ENCODE measurements around the gene ABHD14A.

Gene ABHD14A

DNA sequence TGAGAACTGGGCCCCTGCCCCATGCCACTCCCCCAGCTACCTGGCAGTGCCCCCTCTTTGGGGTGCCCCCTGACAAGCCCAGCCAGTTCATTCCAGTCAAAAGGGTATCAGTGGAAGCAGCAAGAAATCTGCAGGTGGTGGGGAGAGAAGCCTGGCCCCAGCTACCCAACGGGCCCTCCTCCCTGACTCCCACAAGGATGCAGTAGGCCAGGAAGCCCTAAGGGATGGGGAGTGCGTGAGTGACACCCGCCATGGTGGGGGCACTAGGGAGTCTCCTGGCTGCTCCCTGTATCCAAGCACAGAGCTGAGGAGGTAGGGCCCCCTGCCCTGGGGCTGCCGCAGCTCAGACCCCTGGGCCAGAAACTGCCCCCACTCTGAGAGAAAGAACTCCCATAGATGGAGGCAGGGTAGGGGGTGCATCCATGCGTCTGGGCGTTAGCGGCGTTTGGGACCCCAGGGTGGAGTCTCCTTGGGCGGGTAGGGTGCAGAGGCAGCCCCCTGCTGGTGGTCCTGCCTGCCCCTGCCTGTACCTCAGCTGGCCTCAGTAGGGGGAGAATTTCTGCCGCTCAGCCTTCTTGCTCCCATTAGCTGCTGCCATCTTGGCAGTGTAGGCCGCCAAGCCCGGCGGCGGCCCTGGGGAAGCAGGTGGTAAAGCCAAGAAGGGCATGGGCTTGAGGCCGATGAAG is 17.2 kb upstream of the ABHD14A start:
- no peak for DNase-seq (ENCODE audit: low read depth)

GRCh38 chr3:51958603-51959521 is 16.0 kb upstream of the ABHD14A start:
- no peak for DNase-seq (ENCODE audit: low read depth)

DNA sequence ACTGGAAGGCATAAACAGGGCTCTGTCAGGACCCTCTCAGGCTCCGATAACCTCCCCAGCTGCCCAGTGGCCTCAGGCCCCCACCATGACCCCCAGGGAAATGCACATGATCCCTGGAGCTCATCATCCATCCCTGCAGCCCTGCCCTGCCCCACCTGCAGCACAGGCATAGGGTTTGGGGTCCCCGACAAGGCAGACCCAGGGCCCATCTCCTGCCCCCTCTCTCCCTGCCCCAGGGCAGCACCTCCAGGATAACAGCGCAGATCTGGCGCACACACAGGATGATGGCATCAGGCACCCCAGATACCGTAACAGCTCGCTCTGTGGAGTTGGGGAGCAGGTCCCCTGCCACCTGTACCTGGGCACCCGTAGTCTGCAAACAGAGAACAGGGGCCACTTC is 15.2 kb upstream of the ABHD14A start:
- no peak for DNase-seq (ENCODE audit: low read depth)

- no peak for DNase-seq (ENCODE audit: low read depth)
Measured at GRCh38 chr3:51960386-51960785, 14.5 kb upstream of the ABHD14A start.

DNA sequence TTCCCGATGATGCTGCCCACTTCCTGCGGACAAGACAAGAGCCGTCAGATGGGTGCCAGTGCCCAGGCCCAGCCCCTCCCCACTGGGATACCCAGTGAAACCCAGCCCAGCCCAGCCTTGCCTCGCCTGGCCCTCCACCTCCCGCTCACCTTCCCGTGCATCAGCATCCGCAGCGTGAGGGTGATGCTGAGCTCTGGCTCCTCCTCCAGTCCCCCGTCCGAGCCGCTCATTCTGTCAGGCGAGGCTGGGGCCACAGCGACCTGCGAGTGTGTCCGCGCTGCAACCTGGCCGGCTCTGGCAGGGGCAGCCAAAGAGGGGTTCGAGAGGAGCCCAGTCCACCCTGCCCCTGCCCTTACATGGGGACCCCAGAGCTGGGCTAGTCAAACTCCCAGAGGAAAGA is 13.9 kb upstream of the ABHD14A start:
- no peak for DNase-seq (ENCODE audit: low read depth)

- no peak for DNase-seq (ENCODE audit: low read depth)
Measured at GRCh38 chr3:51961602-51962569, 13.0 kb upstream of the ABHD14A start.

GRCh38 chr3:51962854-51963530 is 11.9 kb upstream of the ABHD14A start:
- DNase-seq (ENCODE audit: low read depth), result no peak

GRCh38 chr3:51963951-51964451 is 10.9 kb upstream of the ABHD14A start:
- no peak for DNase-seq (ENCODE audit: low read depth)

DNA sequence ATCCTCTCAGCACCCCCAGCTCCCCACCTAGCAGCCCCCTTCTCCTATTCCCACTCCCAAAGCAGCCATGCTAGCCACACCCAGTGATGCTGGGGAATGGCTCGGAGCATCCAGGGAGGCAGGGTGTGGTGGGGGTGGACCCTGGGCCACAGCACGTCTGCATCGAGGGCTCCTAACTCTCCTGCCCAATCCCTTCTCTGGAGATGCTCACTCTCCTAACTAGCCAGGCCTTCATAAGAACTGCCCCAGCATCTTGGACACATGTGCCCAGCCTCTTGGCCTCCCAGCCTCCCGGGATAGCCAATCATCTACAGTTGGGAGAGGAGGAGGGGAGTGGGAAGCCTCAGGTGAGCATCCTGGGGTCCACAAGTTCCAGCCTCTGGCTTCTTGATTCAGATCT is 10.3 kb upstream of the ABHD14A start:
- DNase-seq (ENCODE audit: low read depth), result no peak

GRCh38 chr3:51966016-51966415 is 8.8 kb upstream of the ABHD14A start:
- DNase-seq (ENCODE audit: low read depth), result no peak

DNA sequence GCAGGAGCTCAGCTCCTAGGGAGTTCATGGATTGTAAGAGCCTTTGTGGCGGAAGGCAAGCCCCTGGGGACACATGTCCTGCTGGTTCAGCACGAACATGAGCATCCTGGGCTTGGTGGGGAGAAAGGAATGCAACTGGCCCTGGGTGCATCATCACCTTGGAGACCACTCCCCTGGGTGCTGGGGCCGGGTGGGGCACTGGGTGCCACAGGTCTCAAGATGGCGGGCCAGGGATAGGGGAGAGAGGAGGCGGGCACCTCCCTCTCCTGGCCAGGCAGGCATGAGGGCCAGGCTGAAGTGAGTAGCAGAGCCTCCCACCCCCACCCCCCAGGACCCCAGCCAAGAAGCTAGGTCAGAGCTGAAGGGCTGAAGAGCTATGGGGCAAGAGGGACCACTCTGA is 8.4 kb upstream of the ABHD14A start:
- DNase-seq (ENCODE audit: low read depth), result no peak

- DNase-seq (ENCODE audit: low read depth), result no peak
Measured at GRCh38 chr3:51966922-51967383, 7.9 kb upstream of the ABHD14A start.

- peak; percentile 30 for DNase-seq (ENCODE audit: low read depth)
Measured at GRCh38 chr3:51967384-51968169, 7.3 kb upstream of the ABHD14A start, which contains the start of gene PCBP4. TSS of gene PCBP4 (minus strand) at chr3:51967454. CDS start at chr3:51961240, 6,214 bp downstream.

GRCh38 chr3:51968170-51968775 is 6.6 kb upstream of the ABHD14A start:
- no peak for DNase-seq (ENCODE audit: low read depth)

DNA sequence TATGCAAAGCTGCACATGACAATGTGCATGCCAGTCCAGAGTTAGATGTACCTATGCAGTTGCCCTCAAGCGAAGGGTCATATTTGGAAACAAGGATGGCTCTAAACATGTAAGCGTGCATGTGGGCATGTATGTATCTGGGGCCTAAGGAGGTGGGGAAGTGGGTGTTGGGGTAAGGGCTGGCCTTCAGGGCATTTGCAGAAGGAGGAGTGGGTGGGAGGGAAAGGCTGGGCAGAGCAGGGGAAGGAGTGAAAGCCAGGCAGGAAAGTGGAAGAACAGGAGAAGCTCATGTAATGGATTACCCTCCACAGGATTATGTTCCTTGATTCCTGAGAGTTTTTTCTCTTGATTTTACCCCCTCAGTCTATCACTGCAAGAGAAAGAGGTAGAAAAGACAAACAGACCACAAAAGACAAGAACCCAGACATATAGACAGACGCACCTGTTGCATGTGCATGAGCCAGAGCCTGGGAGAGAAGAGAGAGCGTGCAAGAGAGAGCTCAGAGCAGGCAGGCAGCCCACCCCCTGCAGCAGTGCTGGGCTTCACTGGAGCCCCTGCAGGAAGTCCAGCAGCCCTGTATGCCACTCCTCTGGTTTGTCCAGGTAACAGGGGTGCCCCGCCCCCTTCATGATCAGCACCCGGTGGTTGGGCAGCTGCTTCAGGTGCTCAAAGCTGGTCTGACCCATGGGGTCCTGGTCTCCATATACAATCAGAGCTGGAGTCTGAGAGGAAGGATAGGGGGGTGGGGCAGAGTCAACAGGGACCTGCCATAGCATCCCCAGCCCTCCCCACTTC is 5.8 kb upstream of the ABHD14A start:
- DNase-seq (ENCODE audit: low read depth), result no peak

- DNase-seq (ENCODE audit: low read depth), result no peak
Measured at GRCh38 chr3:51969841-51970240, 5.0 kb upstream of the ABHD14A start.

DNA sequence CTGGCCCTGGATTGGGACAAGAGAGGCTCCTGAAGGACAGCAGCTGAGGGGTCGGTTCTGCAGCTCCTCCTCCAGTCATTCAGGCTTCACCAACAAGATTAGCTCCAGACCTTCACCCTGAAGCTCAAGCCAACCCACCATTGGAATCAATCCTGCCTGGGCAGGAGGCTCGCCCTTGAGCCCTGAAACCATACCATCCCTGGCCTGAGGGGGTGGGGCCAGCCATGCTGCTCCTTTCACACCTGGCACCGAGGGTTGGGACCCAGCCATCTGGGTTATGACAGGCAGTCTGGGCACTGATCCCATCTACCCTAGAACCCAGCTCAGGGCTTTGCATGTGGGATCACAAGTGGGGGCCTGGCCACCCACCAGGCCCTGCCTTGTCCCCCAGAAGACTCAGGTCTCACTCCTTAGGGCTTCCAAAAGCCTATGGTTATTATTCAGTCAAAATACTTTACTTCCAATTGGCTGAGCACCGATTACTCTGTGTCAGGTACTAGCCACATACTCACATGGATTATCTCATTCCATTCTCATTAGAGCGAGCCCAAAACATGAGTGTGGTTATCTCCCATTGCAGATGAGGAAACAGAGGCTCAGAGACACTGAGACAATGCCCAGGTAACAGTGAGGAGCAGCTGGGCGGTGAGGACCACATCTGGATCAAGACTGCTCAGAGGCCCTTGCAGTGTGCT is 4.1 kb upstream of the ABHD14A start:
- no peak for DNase-seq (ENCODE audit: low read depth)

DNA sequence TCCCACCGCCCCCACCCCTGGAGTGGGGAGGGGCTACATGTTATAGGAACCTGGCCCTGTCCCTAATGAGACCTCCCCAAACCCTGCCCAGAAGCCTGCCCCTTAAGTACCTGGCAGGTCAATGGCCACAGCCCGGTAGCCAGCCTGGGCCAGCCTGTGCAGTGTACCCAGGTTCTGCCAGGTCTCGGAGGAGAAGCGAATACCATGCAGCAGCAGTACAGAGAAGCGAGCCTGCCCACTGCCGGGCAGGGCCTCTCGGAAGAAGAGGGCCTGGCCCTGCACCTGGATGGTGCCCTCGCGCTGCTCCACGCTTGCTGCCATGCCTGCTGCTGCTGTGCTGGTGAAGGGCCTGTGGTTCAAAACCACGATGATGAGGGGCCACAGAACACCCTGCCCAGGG is 3.5 kb upstream of the ABHD14A start:
- DNase-seq (ENCODE audit: low read depth), result no peak

Data from activated T-helper 1 cell treated with Interleukin-2 at 50 U/mL for 16 hours (primary cell).